ENCODE measurements around the gene CERCAM. TPM values are rescaled to one million over a fixed set of nuclear protein-coding genes. Genes with fewer than 3 reads are reported as not detected.

The CERCAM gene
- total RNA-seq, 1 experiment from 2014 or later, result 10.1 TPM

DNA sequence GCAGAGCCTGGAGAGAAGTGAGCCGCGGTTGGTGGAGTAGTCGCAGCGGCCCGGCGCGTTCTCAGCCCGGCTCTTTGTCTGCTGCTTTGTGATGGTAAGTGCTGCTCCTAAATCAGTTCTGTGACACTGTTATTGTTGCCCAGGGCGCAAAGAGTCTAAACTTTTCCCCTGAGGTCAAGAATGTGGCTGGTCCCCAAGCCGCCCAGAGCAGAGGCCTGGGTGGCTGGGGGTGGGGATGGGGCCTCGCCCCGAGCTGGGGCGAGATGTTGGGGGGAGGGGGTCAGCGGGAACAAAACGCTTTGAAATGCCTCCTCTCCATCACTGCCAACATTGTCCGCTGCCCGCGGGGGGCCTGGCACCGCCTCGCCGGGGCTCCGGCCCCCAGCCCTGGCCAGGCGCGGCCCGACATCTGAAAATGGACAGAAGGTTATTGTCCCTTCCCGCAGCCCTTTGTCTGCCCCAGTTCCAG, 11.7 kb upstream of the CERCAM start:
- H3K9me3 ChIP-seq (ENCODE audit: low read depth, low read length, poor library complexity, severe bottlenecking), result no peaks in the 10 kb centered on the region
- H3K27me3 ChIP-seq (replicated peaks; ENCODE audit: insufficient read depth, low read depth, low read length, poor library complexity), result no peaks in the 10 kb centered on the region
- no peaks in the 10 kb centered on the region for H3K4me1 ChIP-seq (ENCODE audit: insufficient read depth, low read length, poor library complexity, severe bottlenecking)
- TF ChIP-seq, protein P1, sequence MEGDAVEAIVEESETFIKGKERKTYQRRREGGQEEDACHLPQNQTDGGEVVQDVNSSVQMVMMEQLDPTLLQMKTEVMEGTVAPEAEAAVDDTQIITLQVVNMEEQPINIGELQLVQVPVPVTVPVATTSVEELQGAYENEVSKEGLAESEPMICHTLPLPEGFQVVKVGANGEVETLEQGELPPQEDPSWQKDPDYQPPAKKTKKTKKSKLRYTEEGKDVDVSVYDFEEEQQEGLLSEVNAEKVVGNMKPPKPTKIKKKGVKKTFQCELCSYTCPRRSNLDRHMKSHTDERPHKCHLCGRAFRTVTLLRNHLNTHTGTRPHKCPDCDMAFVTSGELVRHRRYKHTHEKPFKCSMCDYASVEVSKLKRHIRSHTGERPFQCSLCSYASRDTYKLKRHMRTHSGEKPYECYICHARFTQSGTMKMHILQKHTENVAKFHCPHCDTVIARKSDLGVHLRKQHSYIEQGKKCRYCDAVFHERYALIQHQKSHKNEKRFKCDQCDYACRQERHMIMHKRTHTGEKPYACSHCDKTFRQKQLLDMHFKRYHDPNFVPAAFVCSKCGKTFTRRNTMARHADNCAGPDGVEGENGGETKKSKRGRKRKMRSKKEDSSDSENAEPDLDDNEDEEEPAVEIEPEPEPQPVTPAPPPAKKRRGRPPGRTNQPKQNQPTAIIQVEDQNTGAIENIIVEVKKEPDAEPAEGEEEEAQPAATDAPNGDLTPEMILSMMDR (conservative IDR thresholded peaks at IDR 0.05; ENCODE audit: low read depth, low read length), result no peak
- TF ChIP-seq EZH2 (IDR thresholded peaks at IDR 0.05; ENCODE audit: borderline replicate concordance, low read depth, low read length, poor library complexity, severe bottlenecking), result no peak
- DNase-seq (ENCODE audit: low spot score), result no peak
- H3K4me3 ChIP-seq (ENCODE audit: low read depth, low read length, poor library complexity, severe bottlenecking), result no peak overlapping the region
- intact Hi-C loops (cut with micrococcal nuclease; ENCODE audit: unreplicated experiment), result no loop called here
- CTCF ChIA-PET, result interaction anchor here (3.3 kb wide), 1 partner anchor 47 kb away, joined by 27 read pairs; no protein-coding TSS in a partner anchor
- no peaks in the 10 kb centered on the region for H3K36me3 ChIP-seq (ENCODE audit: insufficient read depth, low read length, poor library complexity, severe bottlenecking)
- BruUV-seq (replicated peaks), result no TSS peak
- POLR2A ChIA-PET (ENCODE audit: low non-redundant PET), result no interaction called here
- H3K27ac ChIP-seq (ENCODE audit: low read depth, low read length, poor library complexity, severe bottlenecking), result no peak overlapping the region

DNA sequence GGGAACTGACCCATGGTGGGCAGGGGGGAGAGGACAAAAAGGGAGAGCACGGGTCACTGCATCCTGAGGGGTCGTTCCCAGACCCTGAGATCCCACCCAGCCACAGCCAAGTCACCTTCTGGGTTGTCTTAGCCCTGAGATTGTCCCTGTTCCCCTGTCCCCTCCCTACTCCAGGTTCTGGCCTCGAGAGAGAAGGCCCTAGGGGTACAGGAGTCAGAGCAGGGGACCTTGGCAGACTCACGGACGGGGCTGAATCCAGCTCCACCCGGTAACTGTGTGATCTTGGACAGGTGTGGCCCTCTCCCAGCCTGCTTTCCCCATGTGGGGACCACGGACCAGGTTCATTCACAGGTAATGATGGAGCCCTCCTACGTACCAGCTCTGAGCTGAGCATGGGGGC, 11.2 kb upstream of the CERCAM start:
- no peak overlapping the region for H3K4me3 ChIP-seq (ENCODE audit: low read depth, low read length, poor library complexity, severe bottlenecking)
- H3K27me3 ChIP-seq (replicated peaks; ENCODE audit: insufficient read depth, low read depth, low read length, poor library complexity), result no peaks in the 10 kb centered on the region
- no peaks in the 10 kb centered on the region for H3K4me1 ChIP-seq (ENCODE audit: insufficient read depth, low read length, poor library complexity, severe bottlenecking)
- no TSS peak for BruUV-seq (replicated peaks)
- TF ChIP-seq, protein P1 (conservative IDR thresholded peaks at IDR 0.05; ENCODE audit: low read depth, low read length), result no peak
- TF ChIP-seq EZH2 (IDR thresholded peaks at IDR 0.05; ENCODE audit: borderline replicate concordance, low read depth, low read length, poor library complexity, severe bottlenecking), result no peak
- H3K36me3 ChIP-seq (ENCODE audit: insufficient read depth, low read length, poor library complexity, severe bottlenecking), result no peaks in the 10 kb centered on the region
- intact Hi-C loops (cut with micrococcal nuclease; ENCODE audit: unreplicated experiment), result no loop called here
- ChIA-PET CTCF (interaction anchor here (0.5 to 3.3 kb wide), 2 partner anchors 11 to 47 kb away, joined by 4 to 27 read pairs; partner anchors contain the start of gene CERCAM), POLR2A (ENCODE audit: low non-redundant PET) (no interaction called here)
- no peak for DNase-seq (ENCODE audit: low spot score)
- no peak overlapping the region for H3K27ac ChIP-seq (ENCODE audit: low read depth, low read length, poor library complexity, severe bottlenecking)
- H3K9me3 ChIP-seq (ENCODE audit: low read depth, low read length, poor library complexity, severe bottlenecking), result no peaks in the 10 kb centered on the region

GRCh38 chr9:128409978-128410377, 10.7 kb upstream of the CERCAM start:
- Histone ChIP-seq H3K27ac (ENCODE audit: low read depth, low read length, poor library complexity, severe bottlenecking) (no peak overlapping the region), H3K4me3 (ENCODE audit: low read depth, low read length, poor library complexity, severe bottlenecking) (no peak overlapping the region), H3K36me3 (ENCODE audit: insufficient read depth, low read length, poor library complexity, severe bottlenecking) (no peaks in the 10 kb centered on the region), H3K27me3 (replicated peaks; ENCODE audit: insufficient read depth, low read depth, low read length, poor library complexity) (no peaks in the 10 kb centered on the region), H3K4me1 (ENCODE audit: insufficient read depth, low read length, poor library complexity, severe bottlenecking) (no peaks in the 10 kb centered on the region), H3K9me3 (ENCODE audit: low read depth, low read length, poor library complexity, severe bottlenecking) (no peaks in the 10 kb centered on the region)
- POLR2A ChIA-PET (ENCODE audit: low non-redundant PET), result interaction anchor here (0.6 kb wide), 1 partner anchor 13 kb away, joined by 5 read pairs; no protein-coding TSS in a partner anchor
- DNase-seq (ENCODE audit: low spot score), result peak; percentile 52
- TF ChIP-seq, protein P1 (conservative IDR thresholded peaks at IDR 0.05; ENCODE audit: low read depth, low read length), result peak; percentile 39
- no peak for TF ChIP-seq EZH2 (IDR thresholded peaks at IDR 0.05; ENCODE audit: borderline replicate concordance, low read depth, low read length, poor library complexity, severe bottlenecking)
- CTCF ChIA-PET, result interaction anchor here (0.5 to 3.3 kb wide), 2 partner anchors 11 to 48 kb away, joined by 4 to 27 read pairs; partner anchors contain the start of gene CERCAM
- intact Hi-C loops (cut with micrococcal nuclease; ENCODE audit: unreplicated experiment), result loop anchor here (5.0 kb wide), 2 partner anchors 113 to 293 kb away; no protein-coding TSS in a partner anchor
- no TSS peak for BruUV-seq (replicated peaks)
